ENCODE results near the gene MYL1. TPM values are rescaled to one million over a fixed set of nuclear protein-coding genes. Genes with fewer than 3 reads are reported as not detected.

Gene MYL1
- total RNA-seq, 1 donor from 2014 or later, result not detected

- TF ChIP-seq, protein P1, sequence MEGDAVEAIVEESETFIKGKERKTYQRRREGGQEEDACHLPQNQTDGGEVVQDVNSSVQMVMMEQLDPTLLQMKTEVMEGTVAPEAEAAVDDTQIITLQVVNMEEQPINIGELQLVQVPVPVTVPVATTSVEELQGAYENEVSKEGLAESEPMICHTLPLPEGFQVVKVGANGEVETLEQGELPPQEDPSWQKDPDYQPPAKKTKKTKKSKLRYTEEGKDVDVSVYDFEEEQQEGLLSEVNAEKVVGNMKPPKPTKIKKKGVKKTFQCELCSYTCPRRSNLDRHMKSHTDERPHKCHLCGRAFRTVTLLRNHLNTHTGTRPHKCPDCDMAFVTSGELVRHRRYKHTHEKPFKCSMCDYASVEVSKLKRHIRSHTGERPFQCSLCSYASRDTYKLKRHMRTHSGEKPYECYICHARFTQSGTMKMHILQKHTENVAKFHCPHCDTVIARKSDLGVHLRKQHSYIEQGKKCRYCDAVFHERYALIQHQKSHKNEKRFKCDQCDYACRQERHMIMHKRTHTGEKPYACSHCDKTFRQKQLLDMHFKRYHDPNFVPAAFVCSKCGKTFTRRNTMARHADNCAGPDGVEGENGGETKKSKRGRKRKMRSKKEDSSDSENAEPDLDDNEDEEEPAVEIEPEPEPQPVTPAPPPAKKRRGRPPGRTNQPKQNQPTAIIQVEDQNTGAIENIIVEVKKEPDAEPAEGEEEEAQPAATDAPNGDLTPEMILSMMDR (IDR thresholded peaks at IDR 0.05; ENCODE audit: unreplicated experiment), result no peak
- H3K4me3 Mint-ChIP-seq (ENCODE audit: unreplicated experiment), result no peak overlapping the region
- H3K36me3 Mint-ChIP-seq (ENCODE audit: low read depth, unreplicated experiment), result no peaks in the 10 kb centered on the region
- no peaks in the 10 kb centered on the region for H3K4me1 Mint-ChIP-seq (ENCODE audit: unreplicated experiment)
- no peak for DNase-seq (ENCODE audit: low spot score)
- H3K9me3 Mint-ChIP-seq (ENCODE audit: unreplicated experiment), result no peaks in the 10 kb centered on the region
- peaks cover 2% of the 10 kb centered on the region for H3K27me3 Mint-ChIP-seq (ENCODE audit: unreplicated experiment)
- no peak overlapping the region for H3K27ac Mint-ChIP-seq (ENCODE audit: unreplicated experiment)
These were observed 15.1 kb downstream of the MYL1 start for GRCh38 chr2:210299866-210300373.

DNA sequence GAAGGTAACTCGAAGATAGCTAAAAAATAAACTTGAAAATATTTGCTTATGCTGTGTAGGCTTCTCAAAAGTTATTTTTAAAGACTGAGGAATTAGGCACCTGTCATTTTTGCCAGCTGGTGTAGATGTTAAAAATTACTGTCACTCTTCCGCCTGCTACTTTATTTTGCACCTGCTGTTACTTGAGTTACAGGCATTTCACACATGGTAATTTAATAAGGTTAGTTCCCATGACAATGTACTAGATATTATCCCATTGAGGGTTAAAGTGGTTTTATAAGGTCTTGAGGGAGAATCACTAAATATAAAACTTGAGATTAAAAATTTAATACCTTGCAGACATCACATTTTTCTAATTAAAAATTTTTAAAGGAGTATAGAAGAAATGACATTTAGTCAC is 26.6 kb downstream of the MYL1 start:
- no peaks in the 10 kb centered on the region for H3K36me3 Mint-ChIP-seq (ENCODE audit: low read depth, unreplicated experiment)
- H3K9me3 Mint-ChIP-seq (ENCODE audit: unreplicated experiment), result no peaks in the 10 kb centered on the region
- TF ChIP-seq, protein P1 (IDR thresholded peaks at IDR 0.05; ENCODE audit: unreplicated experiment), result no peak
- no peak overlapping the region for H3K27ac Mint-ChIP-seq (ENCODE audit: unreplicated experiment)
- DNase-seq (ENCODE audit: low spot score), result no peak
- H3K27me3 Mint-ChIP-seq (ENCODE audit: unreplicated experiment), result no peaks in the 10 kb centered on the region
- H3K4me1 Mint-ChIP-seq (ENCODE audit: unreplicated experiment), result no peaks in the 10 kb centered on the region
- no peak overlapping the region for H3K4me3 Mint-ChIP-seq (ENCODE audit: unreplicated experiment)

DNA sequence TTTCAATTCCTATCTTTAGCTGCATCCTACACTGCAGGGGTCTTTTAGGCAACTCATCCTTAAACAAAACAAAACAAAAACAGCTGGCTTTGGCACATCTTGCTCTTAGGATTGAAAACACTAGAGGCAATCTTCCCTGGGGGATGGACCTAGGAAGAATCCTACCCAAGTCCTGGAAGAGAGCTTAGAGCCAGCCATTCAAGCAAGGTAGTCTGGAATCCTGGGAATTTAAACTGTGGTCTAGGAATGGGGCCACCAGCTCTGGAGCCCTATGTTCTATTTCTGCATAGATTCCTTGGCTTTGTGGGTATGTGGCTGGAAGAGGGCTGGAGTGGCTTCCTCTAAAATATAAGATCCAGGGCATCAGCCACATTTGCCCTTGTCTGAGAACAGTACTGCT is 27.7 kb downstream of the MYL1 start:
- TF ChIP-seq, protein P1 (IDR thresholded peaks at IDR 0.05; ENCODE audit: unreplicated experiment), result no peak
- Mint-ChIP-seq H3K4me3 (ENCODE audit: unreplicated experiment) (no peak overlapping the region), H3K36me3 (ENCODE audit: low read depth, unreplicated experiment) (no peaks in the 10 kb centered on the region), H3K27ac (ENCODE audit: unreplicated experiment) (no peak overlapping the region), H3K9me3 (ENCODE audit: unreplicated experiment) (no peaks in the 10 kb centered on the region), H3K27me3 (ENCODE audit: unreplicated experiment) (no peaks in the 10 kb centered on the region), H3K4me1 (ENCODE audit: unreplicated experiment) (no peaks in the 10 kb centered on the region)
- DNase-seq (ENCODE audit: low spot score), result no peak

DNA sequence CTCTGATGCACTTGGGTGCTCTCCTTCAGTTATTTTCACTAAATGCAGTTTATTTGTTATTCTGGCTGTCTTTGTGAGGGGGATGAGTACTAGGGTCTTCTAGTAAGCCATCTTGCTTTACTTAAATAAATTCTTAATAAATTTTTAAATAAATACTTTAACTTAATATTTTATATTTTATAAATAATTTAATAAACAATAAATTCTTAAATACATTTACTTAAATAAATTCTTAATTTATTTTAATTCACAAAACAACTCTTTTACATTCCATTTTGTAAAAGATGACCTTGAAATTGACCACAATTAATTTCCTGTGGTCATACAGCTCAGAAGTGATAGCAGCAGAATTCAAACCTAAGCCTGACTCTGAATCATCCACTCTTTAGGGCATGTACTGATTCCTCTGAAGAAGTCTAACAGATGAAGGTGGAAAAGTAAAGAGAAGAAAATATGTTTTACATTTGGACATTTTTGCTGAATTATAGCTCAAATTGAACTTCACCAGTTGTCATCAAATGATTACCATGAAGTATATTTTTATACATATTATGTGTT is 28.8 kb downstream of the MYL1 start:
- TF ChIP-seq, protein P1 (IDR thresholded peaks at IDR 0.05; ENCODE audit: unreplicated experiment), result no peak
- Mint-ChIP-seq H3K4me1 (ENCODE audit: unreplicated experiment) (no peaks in the 10 kb centered on the region), H3K36me3 (ENCODE audit: low read depth, unreplicated experiment) (no peaks in the 10 kb centered on the region), H3K27ac (ENCODE audit: unreplicated experiment) (no peak overlapping the region), H3K4me3 (ENCODE audit: unreplicated experiment) (no peak overlapping the region), H3K9me3 (ENCODE audit: unreplicated experiment) (no peaks in the 10 kb centered on the region), H3K27me3 (ENCODE audit: unreplicated experiment) (no peaks in the 10 kb centered on the region)
- DNase-seq (ENCODE audit: low spot score), result no peak

- H3K9me3 Mint-ChIP-seq (ENCODE audit: unreplicated experiment), result no peaks in the 10 kb centered on the region
- no peak for DNase-seq (ENCODE audit: low spot score)
- H3K27me3 Mint-ChIP-seq (ENCODE audit: unreplicated experiment), result no peaks in the 10 kb centered on the region
- no peaks in the 10 kb centered on the region for H3K36me3 Mint-ChIP-seq (ENCODE audit: low read depth, unreplicated experiment)
- H3K4me3 Mint-ChIP-seq (ENCODE audit: unreplicated experiment), result no peak overlapping the region
- no peak overlapping the region for H3K27ac Mint-ChIP-seq (ENCODE audit: unreplicated experiment)
- no peaks in the 10 kb centered on the region for H3K4me1 Mint-ChIP-seq (ENCODE audit: unreplicated experiment)
- TF ChIP-seq, protein P1 (IDR thresholded peaks at IDR 0.05; ENCODE audit: unreplicated experiment), result no peak
These were observed 37.8 kb downstream of the MYL1 start for GRCh38 chr2:210277133-210277532.
